H1 (cell line): ENCODE measurements around the gene ADGRV1. TPM values are rescaled to one million over a fixed set of nuclear protein-coding genes. Genes with fewer than 3 reads are reported as not detected.

Experiments
- ASH2L ChIP-seq: fragments of 200-600, 300-600 bp; sonication (generic); IDR thresholded peaks from one replicate; pipeline ENCODE4 v1.7.1; 2017; ENCODE audit warnings: low read length
- POU5F1 ChIP-seq: IDR thresholded peaks from 2 replicates; pipeline ENCODE4 v1.6.1; 2011; ENCODE audit warnings: low read depth, mild to moderate bottlenecking, low read length, moderate library complexity
- RFX5 ChIP-seq: IDR thresholded peaks from 2 replicates; pipeline ENCODE4 v1.6.1; 2011; ENCODE audit warnings: low read depth, low read length, improper control_type of control experiment, borderline replicate concordance
- RXRA ChIP-seq: IDR thresholded peaks from 2 replicates; pipeline ENCODE4 v1.6.1; 2011; ENCODE audit warnings: low read depth, mild to moderate bottlenecking, low read length, moderate library complexity; ENCODE audit not compliant: insufficient read depth
- SP2 ChIP-seq: IDR thresholded peaks from 2 replicates; pipeline ENCODE4 v1.6.1; 2012; ENCODE audit warnings: mild to moderate bottlenecking, low read length, inconsistent platforms
- polyA plus RNA-seq, 7 experiments: library from polyadenylated mRNA; depleted of rRNA in 3 of 7; stranded (reverse) in 5 of 7; unstranded in 2 of 7; fragments of >200 nt in 5 of 7; fragments of 200-250 nt in 2 of 7; gene quantifications; 1 replicate in 5 of 7; 2 replicates in 1 of 7; 4 replicates in 1 of 7; pipeline versions ENCODE4 v1.2.1 to v1.2.3, GENCODE V29; 2011 to 2013; ENCODE audit warnings: missing spikeins in 2 of 7, mixed read lengths in 2 of 7
- total RNA-seq: library from RNA; stranded (reverse); fragmentation: NEBNext Ultra II Directional; extraction: Animal tissue kit (Norgen Biotek cat#: 25700); gene quantifications from 2 replicates; pipeline ENCODE4 v1.2.1, GENCODE V29; 2021

Gene ADGRV1
- total and polyA plus RNA-seq, 2 of the 8 experiments (the other 6 are each of a cell fraction or from before 2014, with no cell fraction given), result 53.1 to 62.2 TPM

DNA sequence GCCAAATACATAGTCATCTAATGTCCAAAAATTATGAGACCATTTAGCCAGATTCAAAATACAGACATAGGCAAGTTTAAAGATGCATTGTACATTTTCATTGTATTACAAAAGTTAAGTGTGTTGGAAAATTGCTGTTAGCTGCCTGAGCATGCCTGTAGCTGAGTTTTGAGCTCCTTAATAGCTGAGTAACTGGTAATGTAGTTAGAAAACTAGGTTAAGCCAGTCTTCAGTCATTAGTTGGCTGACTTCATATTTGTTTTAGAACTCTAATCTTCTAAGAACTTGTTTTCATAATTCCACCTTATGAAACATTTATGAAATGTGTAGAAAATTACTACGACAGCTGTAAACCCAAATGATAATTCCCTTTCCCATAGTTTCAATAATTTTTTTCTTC, 531.2 kb downstream of the ADGRV1 start (continued):
- TF ChIP-seq RXRA, result no peak
- TF ChIP-seq RFX5, result no peak
- no peak for TF ChIP-seq SP2
- TF ChIP-seq ASH2L, result no peak
- TF ChIP-seq POU5F1, result no peak
